ENCODE results near the gene PRKCE.
A peak's percentile ranks its signal among the peaks of the same experiment; 100 is the strongest.
"Not testable (repeated sequence)": the region's sequence is repeated elsewhere in the genome, so short reads cannot be mapped to it uniquely, and the experiment has no call there.

The PRKCE gene

GRCh38 chr2:46216213-46216612 is 564.7 kb downstream of the PRKCE start:
- DNase-seq (ENCODE audit: low read depth, low spot score): no peak

- DNase-seq (ENCODE audit: low read depth, low spot score): not testable (repeated sequence)
Observed at GRCh38 chr2:46223514-46223913, 572.0 kb downstream of the PRKCE start.

GRCh38 chr2:46225150-46225625 is 573.7 kb downstream of the PRKCE start:
- no peak for DNase-seq (ENCODE audit: low read depth, low spot score)

GRCh38 chr2:46225730-46226129 is 574.3 kb downstream of the PRKCE start:
- no peak for DNase-seq (ENCODE audit: low read depth, low spot score)

GRCh38 chr2:46226620-46227019 is 575.1 kb downstream of the PRKCE start:
- no peak for DNase-seq (ENCODE audit: low read depth, low spot score)

GRCh38 chr2:46227022-46227421 is 575.5 kb downstream of the PRKCE start:
- no peak for DNase-seq (ENCODE audit: low read depth, low spot score)

GRCh38 chr2:46227674-46228289 is 576.3 kb downstream of the PRKCE start:
- no peak for DNase-seq (ENCODE audit: low read depth, low spot score)

GRCh38 chr2:46229134-46230063 is 577.9 kb downstream of the PRKCE start:
- DNase-seq (ENCODE audit: low read depth, low spot score): peak; percentile 39

- DNase-seq (ENCODE audit: low read depth, low spot score): peak; percentile 41
Observed at GRCh38 chr2:46230115-46230571, 578.7 kb downstream of the PRKCE start.

GRCh38 chr2:46230677-46231425 is 579.4 kb downstream of the PRKCE start:
- no peak for DNase-seq (ENCODE audit: low read depth, low spot score)

GRCh38 chr2:46231721-46232120 is 580.2 kb downstream of the PRKCE start:
- DNase-seq (ENCODE audit: low read depth, low spot score): no peak

- no peak for DNase-seq (ENCODE audit: low read depth, low spot score)
Observed at GRCh38 chr2:46232860-46233259, 581.4 kb downstream of the PRKCE start.

GRCh38 chr2:46236006-46236875 is 584.8 kb downstream of the PRKCE start:
- no peak for DNase-seq (ENCODE audit: low read depth, low spot score)

GRCh38 chr2:46236876-46237859 is 585.7 kb downstream of the PRKCE start:
- DNase-seq (ENCODE audit: low read depth, low spot score): no peak
